SK-N-SH (cell line): ENCODE results near the gene TMEM243. TPM values are rescaled to one million over a fixed set of nuclear protein-coding genes. Genes with fewer than 3 reads are reported as not detected.

Experiments
- CTCF ChIA-PET: fragments of 300-600, 350-600 bp; formaldehyde crosslinking; extraction: SDS; loops from one replicate; lab custom pipeline; 2021; lab: Yijun Ruan, JAX
- POLR2A ChIA-PET: fragments of 350-600 bp; sonication (Branson Sonifier 250); formaldehyde crosslinking; extraction: SDS; loops from one replicate; lab custom pipeline; 2020; ENCODE audit warnings: antibody characterized with exemption, inconsistent platforms; lab: Yijun Ruan, JAX
- DNase-seq: peaks from one replicate; pipeline ENCODE4 v3.0.0; 2012
- H2AFZ ChIP-seq: fragments of 200-600 bp; sonication (generic); 2 replicates; pipeline ENCODE4 v1.8.1; 2016; ENCODE audit warnings: antibody characterized with exemption, mild to moderate bottlenecking, low read depth
- H3F3A ChIP-seq: fragments of 200-600 bp; sonication (generic); replicated peaks from 2 replicates; pipeline ENCODE3; 2016; ENCODE audit warnings: antibody characterized with exemption, mild to moderate bottlenecking; ENCODE audit not compliant: insufficient read depth
- H3K27ac ChIP-seq, 2 experiments: fragments of 200-500 bp in 1 of 2; fragments of 200-600 bp in 1 of 2; sonication (Bioruptor generic) in 1 of 2; sonication (generic), shearing (Covaris generic) in 1 of 2; 2 replicates each; pipeline versions ENCODE4 v1.5.1 to v1.6.1; 2014 to 2016; ENCODE audit warnings: low read depth in 2 of 2, inconsistent platforms in 1 of 2, low read length in 1 of 2, mild to moderate bottlenecking in 1 of 2, mixed read lengths in 1 of 2
- H3K27me3 ChIP-seq: fragments of 200-600 bp; sonication (generic), shearing (Covaris generic); 2 replicates; pipeline ENCODE4 v1.6.1; 2016; ENCODE audit warnings: mixed run types; ENCODE audit not compliant: insufficient read depth
- H3K36me3 ChIP-seq, 2 experiments: fragments of 200-500 bp in 1 of 2; fragments of 200-600 bp in 1 of 2; sonication (Bioruptor generic) in 1 of 2; sonication (generic) in 1 of 2; replicated peaks in 1 of 2; 2 replicates each; pipeline versions ENCODE3 to v1.5.1; 2014 to 2016; ENCODE audit warnings: low read length in 1 of 2, mild to moderate bottlenecking in 1 of 2; ENCODE audit not compliant: insufficient read depth in 2 of 2, control insufficient read depth in 1 of 2
- H3K4me1 ChIP-seq, 2 experiments: fragments of 200-500 bp in 1 of 2; fragments of 200-600 bp in 1 of 2; sonication (Bioruptor generic) in 1 of 2; sonication (generic), shearing (Covaris generic) in 1 of 2; 2 replicates each; pipeline versions ENCODE4 v1.5.1 to v1.6.1; 2014 to 2016; ENCODE audit warnings: low read depth in 1 of 2, low read length in 1 of 2, mixed run types in 1 of 2; ENCODE audit not compliant: insufficient read depth in 2 of 2, control insufficient read depth in 1 of 2
- H3K4me2 ChIP-seq: fragments of 200-600 bp; sonication (generic), shearing (Covaris generic); 2 replicates; pipeline ENCODE4 v1.6.1; 2017; ENCODE audit warnings: mixed run types
- H3K4me3 ChIP-seq, 2 experiments: fragments of 200-500 bp in 1 of 2; fragments of 200-600 bp in 1 of 2; sonication (Bioruptor generic) in 1 of 2; sonication (generic), shearing (Covaris generic) in 1 of 2; 2 replicates each; pipeline versions ENCODE4 v1.5.1 to v1.8.1; 2014 to 2016; ENCODE audit warnings: low read depth in 2 of 2, inconsistent platforms in 1 of 2, low read length in 1 of 2, mild to moderate bottlenecking in 1 of 2, mixed read lengths in 1 of 2, moderate library complexity in 1 of 2
- H3K79me2 ChIP-seq: fragments of 200-600 bp; sonication (generic); 2 replicates; pipeline ENCODE4 v1.8.1; 2017; ENCODE audit warnings: mild to moderate bottlenecking; ENCODE audit not compliant: insufficient read depth
- H3K9ac ChIP-seq: fragments of 200-600 bp; sonication (generic); 2 replicates; pipeline ENCODE4 v1.6.1; 2017; ENCODE audit warnings: mixed run types
- H3K9me2 ChIP-seq: fragments of 200-600 bp; sonication (generic); 2 replicates; pipeline ENCODE4 v1.6.1; 2017; ENCODE audit warnings: mixed run types
- H3K9me3 ChIP-seq: fragments of 200-600 bp; sonication (generic); 2 replicates; pipeline ENCODE4 v1.6.1; 2017; ENCODE audit warnings: mixed run types, mild to moderate bottlenecking, moderate library complexity
- H4K20me1 ChIP-seq: fragments of 200-600 bp; sonication (generic); 2 replicates; pipeline ENCODE4 v1.6.1; 2017; ENCODE audit warnings: mild to moderate bottlenecking, mixed run types; ENCODE audit not compliant: insufficient read depth
- CTCF ChIP-seq: fragments of 200-600 bp; sonication (generic); IDR thresholded peaks from 2 replicates; pipeline ENCODE4 v1.6.1; 2017; ENCODE audit warnings: antibody characterized with exemption, mild to moderate bottlenecking, moderate library complexity
- ELF1 ChIP-seq: IDR thresholded peaks from 2 replicates; pipeline ENCODE4 v1.4.0; 2012
- FOXJ3 ChIP-seq: sonication (generic); formaldehyde crosslinking; IDR thresholded peaks from 2 replicates; pipeline ENCODE4 v1.5.1; 2020; ENCODE audit warnings: mild to moderate bottlenecking, missing genetic modification reagents
- FOXM1 ChIP-seq: IDR thresholded peaks from 2 replicates; pipeline ENCODE4 v1.4.0; 2012; ENCODE audit warnings: low read depth, mild to moderate bottlenecking
- MAX ChIP-seq: IDR thresholded peaks from 2 replicates; pipeline ENCODE4 v1.4.0; 2012; ENCODE audit warnings: low read depth
- MEF2A ChIP-seq: IDR thresholded peaks from 2 replicates; pipeline ENCODE4 v1.4.0; 2012; ENCODE audit warnings: low read depth, borderline replicate concordance
- NRF1 ChIP-seq: IDR thresholded peaks from 2 replicates; pipeline ENCODE4 v1.6.1; 2012; ENCODE audit warnings: low read depth, mild to moderate bottlenecking, low read length
- PBX3 ChIP-seq: IDR thresholded peaks from 2 replicates; pipeline ENCODE4; 2012
- REST ChIP-seq: IDR thresholded peaks from 2 replicates; pipeline ENCODE4 v1.6.1; 2012; ENCODE audit warnings: mild to moderate bottlenecking, low read depth, low read length, moderate library complexity
- TEAD4 ChIP-seq: IDR thresholded peaks from 2 replicates; pipeline ENCODE4 v1.4.0; 2012; ENCODE audit warnings: mild to moderate bottlenecking, borderline replicate concordance; ENCODE audit not compliant: insufficient read depth
- WGBS: methylation state at CpG from one replicate; pipeline ENCODE4 v1.1.6; 2017; ENCODE audit warnings: low lambda C conversion rate; 5-methylcytosine and 5-hydroxymethylcytosine counted together
- polyA plus RNA-seq, 3 experiments: library from polyadenylated mRNA; depleted of rRNA; stranded (reverse); fragments of >200 nt; gene quantifications; 2 replicates each; pipeline ENCODE4 v1.2.3, GENCODE V29; 2012

TMEM243 gene
- polyA plus RNA-seq, 1 of the 3 experiments (the other 2 are of a cell fraction) = 31.1 TPM

GRCh38 chr7:87159538-87159937 is 60.0 kb downstream of the TMEM243 start (continued):
- TF ChIP-seq PBX3 (no peak), CTCF (no peak), MEF2A (no peak), FOXM1 (no peak), TEAD4 (no peak)

- H3K4me2 ChIP-seq = peak overlapping the region; percentile 79
- POLR2A ChIA-PET = no interaction called here
- peaks cover 37 to 49% of the 10 kb centered on the region in 2 experiments for H3K36me3 ChIP-seq
These were observed 62.8 kb downstream of the TMEM243 start for GRCh38 chr7:87156709-87157108.

More at GRCh38 chr7:87156709-87157108, 62.8 kb downstream of the TMEM243 start:
- Histone ChIP-seq H3K9me2 (no peaks in the 10 kb centered on the region; the same call in 1 of the 2 replicates), H4K20me1 (peaks cover 51% of the 10 kb centered on the region), H3K9me3 (no peaks in the 10 kb centered on the region), H2AFZ (no peak overlapping the region), H3K9ac (peak overlapping the region; percentile 1; the same call in 1 of the 2 replicates), H3K4me1 (peaks cover 27 to 37% of the 10 kb centered on the region in 2 experiments; a peak in 2 of 4 replicates), H3F3A (peaks cover 29% of the 10 kb centered on the region), H3K27ac (peak overlapping the region in 1 of 2 experiments; percentile 58; a peak in 3 of 4 replicates), H3K79me2 (peaks cover 88% of the 10 kb centered on the region), H3K4me3 (peak overlapping the region in 1 of 2 experiments; percentile 1; a peak in 2 of 4 replicates), H3K27me3 (no peaks in the 10 kb centered on the region)
- CTCF ChIA-PET = interaction anchor here (0.9 to 11.5 kb wide), 4 partner anchors 63 to 230 kb away, joined by 3 to 295 read pairs (median 4); partner anchors contain the start of genes ELAPOR2 and TMEM243
- TF ChIP-seq FOXJ3 (CRISPR knock-in tag) (no peak), MEF2A (no peak), CTCF (no peak), ELF1 (no peak), REST (no peak), NRF1 (no peak), MAX (no peak)
- WGBS = 36% methylated on average over 2 of the region's 2 CpGs
- no peak for DNase-seq
